Dendritic cell treated with granulocyte-macrophage colony-stimulating factor and Interleukin-4, amounts not matched to agents 40 ng/mL and 50 ng/mL, for 4 days (primary cell): ENCODE data around the gene PARP3.
A peak's percentile ranks its signal among the peaks of the same experiment; 100 is the strongest.
"Not testable (repeated sequence)": the region's sequence is repeated elsewhere in the genome, so short reads cannot be mapped to it uniquely, and the experiment has no call there.

Experiments used
- H3K27ac Mint-ChIP-seq: one replicate; pipeline ENCODE4 v1.8.0; 2022; ENCODE audit warnings: mild to moderate bottlenecking, mixed read lengths
- H3K27me3 Mint-ChIP-seq: one replicate; pipeline ENCODE4 v1.8.0; 2022; ENCODE audit warnings: mild to moderate bottlenecking, mixed read lengths
- H3K36me3 Mint-ChIP-seq: one replicate; pipeline ENCODE4 v1.8.0; 2022; ENCODE audit warnings: low read depth, mixed read lengths
- H3K4me1 Mint-ChIP-seq: one replicate; pipeline ENCODE4 v1.8.0; 2022; ENCODE audit warnings: low read depth, mixed read lengths
- H3K4me3 Mint-ChIP-seq: one replicate; pipeline ENCODE4 v1.8.0; 2022; ENCODE audit warnings: mild to moderate bottlenecking, moderate library complexity, mixed read lengths
- H3K9me3 Mint-ChIP-seq: one replicate; pipeline ENCODE4 v1.8.0; 2022; ENCODE audit warnings: mixed read lengths
- intact Hi-C: fragments of 100-400 bp; cut with micrococcal nuclease; formaldehyde crosslinking; loops from one replicate; pipeline ENCODE4 v1.15.0; 2022

Gene PARP3

GRCh38 chr3:51986010-51986947 is 44.1 kb downstream of the PARP3 start:
- intact Hi-C loops: no loop called here
- peaks cover 29% of the 10 kb centered on the region for H3K36me3 Mint-ChIP-seq
- H3K4me3 Mint-ChIP-seq: no peak overlapping the region
- no peaks in the 10 kb centered on the region for H3K9me3 Mint-ChIP-seq
- no peaks in the 10 kb centered on the region for H3K27me3 Mint-ChIP-seq
- no peak overlapping the region for H3K27ac Mint-ChIP-seq
- H3K4me1 Mint-ChIP-seq: peaks cover 40% of the 10 kb centered on the region

- peaks cover 39% of the 10 kb centered on the region for H3K36me3 Mint-ChIP-seq
- H3K4me3 Mint-ChIP-seq: no peak overlapping the region
- H3K27ac Mint-ChIP-seq: no peak overlapping the region
- peaks cover 33% of the 10 kb centered on the region for H3K4me1 Mint-ChIP-seq
- no peaks in the 10 kb centered on the region for H3K9me3 Mint-ChIP-seq
- H3K27me3 Mint-ChIP-seq: no peaks in the 10 kb centered on the region
- intact Hi-C loops: no loop called here
Measured at GRCh38 chr3:51987568-51987967, 45.4 kb downstream of the PARP3 start.

- intact Hi-C loops: no loop called here
- H3K27me3 Mint-ChIP-seq: no peaks in the 10 kb centered on the region
- peaks cover 28% of the 10 kb centered on the region for H3K4me1 Mint-ChIP-seq
- H3K9me3 Mint-ChIP-seq: no peaks in the 10 kb centered on the region
- H3K4me3 Mint-ChIP-seq: no peak overlapping the region
- peaks cover 42% of the 10 kb centered on the region for H3K36me3 Mint-ChIP-seq
- H3K27ac Mint-ChIP-seq: no peak overlapping the region
Measured at GRCh38 chr3:51988286-51989146, 46.4 kb downstream of the PARP3 start.

GRCh38 chr3:51990501-51990971 is 48.4 kb downstream of the PARP3 start:
- H3K4me3 Mint-ChIP-seq, H3K9me3 Mint-ChIP-seq, intact Hi-C loops, H3K27ac Mint-ChIP-seq, H3K27me3 Mint-ChIP-seq: not testable (repeated sequence)
- H3K36me3 Mint-ChIP-seq: peaks cover 62% of the 10 kb centered on the region
- peaks cover 27% of the 10 kb centered on the region for H3K4me1 Mint-ChIP-seq

GRCh38 chr3:51992017-51992682 is 50.0 kb downstream of the PARP3 start:
- H3K27ac Mint-ChIP-seq: no peak overlapping the region
- H3K27me3 Mint-ChIP-seq: peaks cover 2% of the 10 kb centered on the region
- peaks cover 24% of the 10 kb centered on the region for H3K4me1 Mint-ChIP-seq
- H3K9me3 Mint-ChIP-seq: no peaks in the 10 kb centered on the region
- H3K36me3 Mint-ChIP-seq: peaks cover 66% of the 10 kb centered on the region
- no peak overlapping the region for H3K4me3 Mint-ChIP-seq
- intact Hi-C loops: no loop called here

GRCh38 chr3:51993657-51994056 is 51.5 kb downstream of the PARP3 start:
- H3K9me3 Mint-ChIP-seq, H3K27me3 Mint-ChIP-seq, H3K4me3 Mint-ChIP-seq, H3K27ac Mint-ChIP-seq, intact Hi-C loops: not testable (repeated sequence)
- Mint-ChIP-seq H3K36me3 (peaks cover 60% of the 10 kb centered on the region), H3K4me1 (peaks cover 24% of the 10 kb centered on the region)

- Mint-ChIP-seq H3K27me3 (peaks cover 9% of the 10 kb centered on the region), H3K4me1 (peaks cover 24% of the 10 kb centered on the region), H3K4me3 (peak overlapping the region; percentile 99), H3K9me3 (no peaks in the 10 kb centered on the region), H3K36me3 (peaks cover 54% of the 10 kb centered on the region), H3K27ac (peak overlapping the region; percentile 92)
- intact Hi-C loops: no loop called here
Measured at GRCh38 chr3:51994530-51994929, 52.4 kb downstream of the PARP3 start.

- H3K36me3 Mint-ChIP-seq: peaks cover 54% of the 10 kb centered on the region
- no peaks in the 10 kb centered on the region for H3K9me3 Mint-ChIP-seq
- H3K27me3 Mint-ChIP-seq: peaks cover 9% of the 10 kb centered on the region
- H3K27ac Mint-ChIP-seq: peak within 1 kb of the TSS; percentile 92
- peaks cover 24% of the 10 kb centered on the region for H3K4me1 Mint-ChIP-seq
- peak within 1 kb of the TSS; percentile 99 for H3K4me3 Mint-ChIP-seq
- intact Hi-C loops: loop anchor here (1.0 kb wide), 1 partner anchor 53 kb away; the partner anchor contains the start of gene PARP3
Measured at GRCh38 chr3:51995346-51996163, 53.4 kb downstream of the PARP3 start, which contains the start of gene RPL29. Gene RPL29 (minus strand): TSS chr3:51995895. CDS start chr3:51995461, 434 bp downstream.

GRCh38 chr3:51997172-51997571 is 55.0 kb downstream of the PARP3 start:
- intact Hi-C loops: no loop called here
- H3K27me3 Mint-ChIP-seq: peaks cover 11% of the 10 kb centered on the region
- H3K9me3 Mint-ChIP-seq: no peaks in the 10 kb centered on the region
- peaks cover 37% of the 10 kb centered on the region for H3K36me3 Mint-ChIP-seq
- no peak overlapping the region for H3K27ac Mint-ChIP-seq
- peaks cover 26% of the 10 kb centered on the region for H3K4me1 Mint-ChIP-seq
- H3K4me3 Mint-ChIP-seq: no peak overlapping the region

- peaks cover 26% of the 10 kb centered on the region for H3K4me1 Mint-ChIP-seq
- peaks cover 13% of the 10 kb centered on the region for H3K27me3 Mint-ChIP-seq
- H3K4me3 Mint-ChIP-seq: no peak overlapping the region
- intact Hi-C loops: no loop called here
- H3K27ac Mint-ChIP-seq: no peak overlapping the region
- H3K36me3 Mint-ChIP-seq: peaks cover 28% of the 10 kb centered on the region
- H3K9me3 Mint-ChIP-seq: no peaks in the 10 kb centered on the region
Measured at GRCh38 chr3:51997935-51998596, 55.9 kb downstream of the PARP3 start.
